ENCODE data around the gene USP40. TPM values are rescaled to one million over a fixed set of nuclear protein-coding genes. Genes with fewer than 3 reads are reported as not detected.

Gene USP40
- total and polyA plus RNA-seq, 2 of the 8 experiments (the other 6 are each of a cell fraction or from before 2014, with no cell fraction given) = 12.0 to 15.7 TPM

GRCh38 chr2:233503481-233503880 is 63.1 kb downstream of the USP40 start:
- Histone ChIP-seq H2BK15ac (ENCODE audit: low read length) (no peak overlapping the region), H3K79me2 (ENCODE audit: control insufficient read depth in 1 of 2, insufficient read depth in 2 of 2, low read length in 2 of 2) (no peaks in the 10 kb centered on the region), H2BK120ac (replicated peaks; ENCODE audit: low read depth, low read length) (no peak overlapping the region), H4K20me1 (replicated peaks in 1 of 2; ENCODE audit: control insufficient read depth in 1 of 2, insufficient read depth in 2 of 2, low read length in 2 of 2) (no peaks in the 10 kb centered on the region), H2AFZ (ENCODE audit: low read length) (no peak overlapping the region), H3K4me3 (ENCODE audit: extremely low read depth in 1 of 4, insufficient read depth in 2 of 4, low read depth in 3 of 4, low read length in 4 of 4) (no peak overlapping the region), H2AK5ac (ENCODE audit: low read depth, low read length) (no peak overlapping the region), H3K9me3 (ENCODE audit: insufficient read depth in 2 of 2, low read depth in 1 of 2, low read length in 1 of 2) (0 out of 4 replicates have a peak, but pooled peaks cover 0 to 4% of the 10 kb centered on the region in 2 experiments), H3K56ac (replicated peaks; ENCODE audit: insufficient read length, low read depth, low read length) (no peak overlapping the region), H3K4ac (replicated peaks; ENCODE audit: insufficient read length, low read depth, low read length) (no peak overlapping the region), H3K9ac (replicated peaks in 1 of 4; ENCODE audit: extremely low read depth in 1 of 4, low read depth in 3 of 4, low read length in 3 of 4) (no peak overlapping the region), H3K23ac (ENCODE audit: insufficient read length) (no peak overlapping the region), H3K27ac (ENCODE audit: low read depth, low read length) (no peak overlapping the region), H3K79me1 (ENCODE audit: low read depth, low read length) (no peaks in the 10 kb centered on the region), H3K18ac (ENCODE audit: extremely low read depth, low read length) (no peak overlapping the region), H3K4me1 (replicated peaks in 1 of 4; ENCODE audit: control insufficient read depth in 3 of 4, insufficient read depth in 4 of 4, low read length in 3 of 4) (no peaks in the 10 kb centered on the region), H3K14ac (ENCODE audit: insufficient read length) (no peak overlapping the region), H4K5ac (ENCODE audit: insufficient read length, low read depth, low read length) (no peak overlapping the region), H2BK12ac (ENCODE audit: low read depth, low read length) (no peak overlapping the region), H3K36me3 (ENCODE audit: control insufficient read depth in 2 of 4, insufficient read depth in 4 of 4, low read length in 3 of 4) (no peaks in the 10 kb centered on the region), H3K27me3 (replicated peaks in 1 of 4; ENCODE audit: control insufficient read depth in 3 of 4, extremely low read depth in 1 of 4, insufficient read depth in 3 of 4, low read length in 3 of 4) (no peaks in the 10 kb centered on the region), H4K8ac (ENCODE audit: extremely low read depth, insufficient read depth, low read length) (no peak overlapping the region), H3K4me2 (ENCODE audit: insufficient read depth in 1 of 2, low read depth in 2 of 2, low read length in 2 of 2) (no peak overlapping the region), H4K91ac (replicated peaks; ENCODE audit: insufficient read length, low read length) (no peak overlapping the region), H3K23me2 (ENCODE audit: low read depth, low read length) (no peaks in the 10 kb centered on the region), H2BK20ac (ENCODE audit: low read length) (no peak overlapping the region), H2BK5ac (ENCODE audit: low read depth, low read length) (no peak overlapping the region)
- ChIA-PET CTCF (ENCODE audit: partially characterized antibody) (no interaction called here), POLR2A (ENCODE audit: partially characterized antibody) (no interaction called here)
- DNase-seq (ENCODE audit: low read depth in 1 of 2, low spot score in 2 of 2) (no peak), FAIRE-seq (no peak)
- 90% methylated on average over 1 of the region's 1 CpG; no CpG with 5 or more reads in 1 of the 2 experiments for WGBS, 2 experiments (ENCODE audit: extremely low coverage in 1 of 2, insufficient coverage in 1 of 2, insufficient read length in 1 of 2, insufficient replicate concordance in 2 of 2, low coverage in 1 of 2, low lambda C conversion rate in 2 of 2, missing lambda C conversion rate in 1 of 2)
- no peak for TF ChIP-seq EGR1 (IDR thresholded peaks at IDR 0.05; ENCODE audit: borderline replicate concordance, low read depth, low read length)
- no peak for TF ChIP-seq SUZ12 (IDR thresholded peaks at IDR 0.05; ENCODE audit: low read length)
- TF ChIP-seq SIN3A (conservative IDR thresholded peaks at IDR 0.05 in 1 of 2, IDR thresholded peaks at IDR 0.05 in 1 of 2; ENCODE audit: low read depth in 1 of 2, low read length in 2 of 2) = no peak
- no peak for TF ChIP-seq GTF2F1 (IDR thresholded peaks at IDR 0.05; ENCODE audit: borderline replicate concordance, low read depth, low read length)
- no peak for TF ChIP-seq RXRA (IDR thresholded peaks at IDR 0.05; ENCODE audit: insufficient read depth, low read depth, low read length)
- TF ChIP-seq BACH1 (IDR thresholded peaks at IDR 0.05; ENCODE audit: low read length) = no peak
- no peak for TF ChIP-seq POLR2AphosphoS5 (IDR thresholded peaks at IDR 0.05; ENCODE audit: low read depth, low read length)
- no peak for TF ChIP-seq NANOG (IDR thresholded peaks at IDR 0.05; ENCODE audit: insufficient read depth, low read depth, low read length, poor library complexity, severe bottlenecking)
- TF ChIP-seq RBBP5 (IDR thresholded peaks at IDR 0.05; ENCODE audit: borderline replicate concordance, low read depth, low read length) = no peak
- TF ChIP-seq ASH2L (IDR thresholded peaks at IDR 0.05; ENCODE audit: low read length) = no peak
- TF ChIP-seq RNF2 (IDR thresholded peaks at IDR 0.05; ENCODE audit: borderline replicate concordance, low read depth, low read length, missing control alignments, poor library complexity, severe bottlenecking) = no peak
